ENCODE results near the gene COX19.
"Not testable (repeated sequence)": the region's sequence is repeated elsewhere in the genome, so short reads cannot be mapped to it uniquely, and the experiment has no call there.

COX19 gene

DNA sequence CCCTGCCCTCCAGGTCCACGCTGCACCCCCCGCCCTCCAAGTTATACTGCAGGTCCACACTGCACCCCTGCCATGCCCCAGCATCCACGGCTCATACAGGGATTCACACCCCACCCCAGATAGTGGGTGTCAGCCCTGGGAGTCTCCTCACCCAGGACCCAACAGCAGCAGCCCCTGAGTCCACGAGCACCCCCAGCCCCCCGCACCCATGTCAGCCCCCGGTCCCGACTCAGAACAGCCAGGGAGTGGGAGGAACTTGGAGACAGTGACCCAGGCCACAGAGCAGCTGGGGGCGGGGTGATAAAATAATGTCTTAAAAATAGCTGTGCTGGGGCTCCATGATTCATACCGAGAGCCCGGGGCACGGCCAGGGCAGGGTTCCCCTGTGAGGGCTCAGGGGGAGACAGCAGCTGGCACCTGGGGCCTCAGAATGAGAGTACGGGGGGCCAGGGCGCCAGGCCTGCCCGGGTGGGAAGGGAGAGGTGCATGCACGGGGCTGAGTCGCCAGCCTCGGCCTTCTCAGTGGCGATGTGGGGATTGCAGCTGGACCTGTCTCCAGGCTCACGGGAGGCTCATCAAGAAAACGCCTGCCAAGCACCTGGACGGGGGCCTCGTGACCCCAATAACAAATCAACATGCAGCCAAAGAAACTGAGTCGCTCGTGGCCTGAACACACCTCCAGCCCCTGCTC, 50.7 kb downstream of the COX19 start:
- peak; percentile 69 for DNase-seq (ENCODE audit: low read depth)

GRCh38 chr7:924042-924441, 51.3 kb downstream of the COX19 start:
- DNase-seq (ENCODE audit: low read depth) = not testable (repeated sequence)

DNA sequence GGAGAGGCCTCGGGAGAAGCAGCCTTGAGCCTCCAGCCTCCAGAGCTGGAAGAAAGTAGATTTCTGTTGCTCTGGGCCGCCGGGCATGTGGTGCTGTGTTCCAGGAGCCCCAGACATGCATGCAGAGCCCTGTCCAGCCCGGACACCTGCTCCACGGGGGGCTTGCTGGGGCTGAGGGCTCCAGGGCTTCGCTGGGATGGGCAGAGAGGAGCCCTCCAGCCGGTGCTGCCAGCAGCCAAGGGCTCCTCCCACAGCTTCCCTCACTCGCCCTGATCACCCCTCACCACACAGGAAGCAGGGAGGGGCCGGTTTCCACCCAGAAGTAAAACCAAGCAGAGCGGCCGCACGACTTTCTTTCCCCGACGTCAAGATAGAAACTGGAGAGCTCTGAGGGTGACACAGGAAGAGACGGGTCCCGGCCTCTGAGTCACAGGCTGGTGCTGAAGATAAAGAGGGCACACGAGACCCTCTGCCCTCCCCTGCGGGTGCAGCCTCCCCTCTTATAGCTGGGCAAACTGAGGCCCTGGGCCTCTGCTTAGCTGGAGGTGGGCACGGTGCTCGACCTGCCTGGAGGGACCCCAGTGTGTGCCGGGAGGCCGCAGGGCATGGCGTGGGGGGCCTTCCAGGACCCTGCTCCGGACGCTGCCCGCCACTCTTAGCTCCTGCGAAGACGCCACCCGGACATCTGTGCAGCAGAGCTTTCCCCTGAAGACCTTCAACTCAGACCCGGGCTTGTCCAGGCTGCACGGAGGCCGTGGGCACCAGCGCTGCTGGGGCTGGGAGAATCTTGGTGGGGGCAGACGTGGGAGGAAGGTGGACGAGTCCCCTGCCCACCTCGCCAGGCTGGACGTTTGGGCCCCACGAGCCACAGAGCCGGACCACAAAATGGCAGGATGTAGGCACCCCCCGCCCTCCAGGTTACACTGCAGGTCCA, 52.0 kb downstream of the COX19 start:
- DNase-seq (ENCODE audit: low read depth) = peak; percentile 95

GRCh38 chr7:922334-923107, 52.8 kb downstream of the COX19 start:
- DNase-seq (ENCODE audit: low read depth) = peak; percentile 45

DNA sequence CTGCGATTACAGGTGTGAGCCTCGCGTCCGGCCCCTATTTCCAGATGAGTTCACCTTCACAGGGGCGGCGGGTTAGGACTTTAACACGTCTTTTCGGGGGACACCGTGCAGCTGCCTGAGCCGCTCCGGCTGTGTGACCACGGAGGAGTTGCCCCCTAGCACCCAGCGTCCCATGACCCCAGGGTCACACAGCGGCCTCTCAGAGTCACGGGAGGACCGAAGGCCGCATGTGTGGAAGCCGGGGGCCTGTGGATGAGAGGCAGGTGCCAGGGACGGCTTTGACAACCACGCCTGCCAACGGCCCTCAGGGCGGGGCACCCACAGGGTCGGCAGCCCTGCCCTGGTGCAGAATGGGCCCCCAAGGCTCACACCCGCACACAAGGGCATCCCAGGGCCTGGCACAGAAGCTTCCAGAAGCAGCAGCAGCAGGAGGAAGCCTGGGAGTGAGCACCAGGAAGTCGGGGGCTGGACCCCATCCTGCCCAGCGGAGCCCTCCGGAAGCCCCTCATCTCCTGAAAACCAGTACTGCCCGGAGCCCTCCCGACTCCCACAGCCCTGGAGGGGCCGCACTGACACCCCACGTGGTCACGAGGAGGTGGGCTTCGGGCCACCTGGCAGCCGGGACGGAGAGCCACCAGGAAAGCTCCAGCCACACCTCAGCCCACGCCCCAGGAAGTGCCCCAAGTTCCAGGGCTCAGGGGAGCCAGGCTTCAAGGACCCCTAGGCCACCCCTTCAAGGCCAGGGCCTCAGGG, 53.6 kb downstream of the COX19 start:
- no peak for DNase-seq (ENCODE audit: low read depth)

- no peak for DNase-seq (ENCODE audit: low read depth)
These were observed 54.3 kb downstream of the COX19 start for GRCh38 chr7:921071-921461.

- no peak for DNase-seq (ENCODE audit: low read depth)
These were observed 54.8 kb downstream of the COX19 start for GRCh38 chr7:920351-921070.

- no peak for DNase-seq (ENCODE audit: low read depth)
These were observed 55.4 kb downstream of the COX19 start for GRCh38 chr7:919924-920341.

GRCh38 chr7:919114-919442, 56.3 kb downstream of the COX19 start:
- DNase-seq (ENCODE audit: low read depth) = no peak

DNA sequence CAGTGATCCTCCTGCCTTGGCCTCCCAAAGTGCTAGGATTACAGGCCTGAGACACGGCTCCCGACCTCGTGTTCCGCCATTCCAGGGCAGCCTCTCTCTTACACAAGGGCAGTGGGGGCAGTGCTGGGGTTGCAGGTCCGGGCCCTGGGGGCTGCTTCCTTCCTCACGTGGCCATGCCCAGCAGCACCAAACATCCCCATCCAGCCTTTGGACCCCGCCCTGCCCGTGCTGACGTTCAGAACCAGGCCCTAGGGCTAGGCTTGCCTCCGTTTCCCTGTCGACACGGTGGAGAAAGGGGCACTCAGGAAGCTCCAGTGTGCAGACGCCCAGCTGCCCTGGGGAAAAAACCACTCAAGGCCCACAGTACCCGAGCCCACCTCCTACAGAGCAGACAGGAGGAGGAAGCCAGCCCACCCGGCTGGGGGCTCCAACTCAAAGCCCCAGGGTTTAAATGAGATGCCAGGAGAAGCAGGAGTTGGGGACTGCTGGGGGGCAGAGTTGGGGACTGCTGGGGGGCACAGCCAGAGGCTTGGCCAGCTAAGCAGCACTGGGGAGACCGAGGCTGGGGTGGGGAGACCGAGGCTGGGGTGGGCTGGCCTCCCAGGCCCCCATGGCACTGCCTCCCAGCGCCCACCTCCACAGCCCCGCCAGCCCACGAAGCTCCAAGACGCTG, 56.8 kb downstream of the COX19 start:
- no peak for DNase-seq (ENCODE audit: low read depth)

- DNase-seq (ENCODE audit: low read depth) = no peak
These were observed 57.3 kb downstream of the COX19 start for GRCh38 chr7:918118-918425.

DNA sequence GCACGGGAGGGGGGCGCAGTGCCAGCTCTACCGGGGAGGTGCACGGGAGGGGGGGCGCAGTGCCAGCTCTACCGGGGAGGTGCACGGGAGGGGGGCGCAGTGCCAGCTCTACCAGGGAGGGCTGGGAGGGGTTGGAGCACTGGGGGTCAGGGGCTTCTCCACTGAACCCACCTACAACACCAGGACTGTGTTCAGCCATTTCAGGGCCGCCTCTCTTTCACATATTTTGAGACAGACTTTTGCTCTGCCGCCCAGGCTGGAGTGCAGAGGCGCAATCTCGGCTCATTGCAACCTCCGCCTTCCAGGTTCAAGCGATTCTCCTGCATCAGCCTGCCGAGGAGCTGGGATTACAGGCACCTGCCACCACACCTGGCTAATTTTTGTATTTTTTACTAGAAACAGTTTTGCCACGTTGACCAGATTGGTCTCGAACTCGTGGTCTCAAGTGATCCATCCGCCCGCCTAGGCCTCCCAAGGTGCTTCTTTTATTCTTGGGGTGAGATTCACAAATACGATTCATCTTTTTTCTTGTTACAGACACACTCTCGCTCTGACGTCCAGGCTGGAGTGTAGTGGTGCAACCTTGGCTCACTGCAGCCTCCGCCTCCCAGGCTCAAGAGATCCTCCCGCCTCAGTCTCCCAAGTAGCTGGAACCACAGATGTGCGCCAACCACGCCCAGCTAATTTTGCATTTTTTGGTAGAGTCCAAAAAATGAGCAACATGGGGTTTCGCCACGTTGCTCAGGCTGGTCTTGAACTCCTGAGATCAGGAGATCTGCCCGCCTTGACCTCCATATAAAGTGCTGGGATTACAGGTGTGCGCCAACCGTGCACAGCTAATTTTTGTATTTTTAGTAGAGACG, 57.9 kb downstream of the COX19 start:
- DNase-seq (ENCODE audit: low read depth) = no peak

DNA sequence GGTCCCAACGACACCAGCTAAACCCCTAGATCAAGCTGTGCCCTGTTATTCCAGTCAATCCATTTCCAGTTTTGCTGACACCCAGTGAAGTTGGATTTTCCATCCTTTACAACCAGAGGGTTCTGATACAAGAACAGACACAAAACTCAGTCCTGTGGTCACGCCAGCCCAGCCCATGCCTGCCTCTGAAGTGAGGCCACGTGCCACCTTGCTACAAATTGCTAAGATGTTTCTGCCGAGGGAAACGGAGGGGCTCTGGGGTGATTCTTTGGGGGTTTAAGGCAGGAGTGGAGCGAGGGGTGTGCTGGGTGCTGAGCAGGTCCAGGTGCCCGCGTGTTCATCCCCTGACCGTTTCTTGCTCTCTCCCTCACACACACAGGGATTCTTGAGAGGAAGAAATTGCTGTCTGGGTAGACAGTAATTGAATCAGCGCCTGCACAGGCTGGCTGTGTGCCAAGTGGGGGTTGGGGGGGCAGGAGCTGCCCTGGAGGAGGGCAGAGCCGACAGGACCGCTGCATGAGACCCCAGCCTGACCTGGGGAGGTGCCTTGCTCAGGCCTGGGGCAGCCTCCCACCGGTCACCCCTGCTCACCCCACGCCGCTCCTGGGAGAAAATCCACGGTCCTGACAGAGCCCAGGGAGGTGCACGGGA, 58.9 kb downstream of the COX19 start:
- no peak for DNase-seq (ENCODE audit: low read depth)

Measured in activated gamma-delta T cell treated with anti-CD3 and anti-CD28 coated beads, Interleukin-2, amount 50 U/mL, for 16 hours (primary cell).